GM18907 (cell line): ENCODE results near the gene CDH5.

ENCODE experiments used
- ATAC-seq: cut with Tn5 transposase; IDR thresholded peaks from one replicate; pipeline ENCODE4 v1.9.1; 2021; ENCODE audit warnings: mild to moderate bottlenecking, moderate library complexity; ENCODE audit not compliant: unreplicated experiment

CDH5 gene

GRCh38 chr16:66390346-66391108, 24.0 kb downstream of the CDH5 start:
- ATAC-seq = no peak

- ATAC-seq = no peak
Observed at GRCh38 chr16:66391726-66392670, 25.5 kb downstream of the CDH5 start.

- ATAC-seq = no peak
Observed at GRCh38 chr16:66395806-66396555, 29.5 kb downstream of the CDH5 start.

GRCh38 chr16:66397736-66398433, 31.4 kb downstream of the CDH5 start:
- no peak for ATAC-seq

- no peak for ATAC-seq
Observed at GRCh38 chr16:66399031-66399430, 32.5 kb downstream of the CDH5 start.

- no peak for ATAC-seq
Observed at GRCh38 chr16:66399930-66400329, 33.4 kb downstream of the CDH5 start.

GRCh38 chr16:66400503-66401380, 34.3 kb downstream of the CDH5 start:
- ATAC-seq = no peak

GRCh38 chr16:66401610-66402009, 35.1 kb downstream of the CDH5 start:
- ATAC-seq = no peak

GRCh38 chr16:66402166-66402565, 35.7 kb downstream of the CDH5 start:
- ATAC-seq = no peak

GRCh38 chr16:66402591-66403230, 36.2 kb downstream of the CDH5 start:
- ATAC-seq = no peak

GRCh38 chr16:66403531-66404145, 37.1 kb downstream of the CDH5 start:
- ATAC-seq = no peak

GRCh38 chr16:66405057-66405783, 38.7 kb downstream of the CDH5 start:
- ATAC-seq = no peak

GRCh38 chr16:66406534-66407221, 40.2 kb downstream of the CDH5 start:
- ATAC-seq = peak; percentile 94

- no peak for ATAC-seq
Observed at GRCh38 chr16:66408163-66409048, 41.9 kb downstream of the CDH5 start.

- ATAC-seq = no peak
Observed at GRCh38 chr16:66409156-66409555, 42.7 kb downstream of the CDH5 start.

GRCh38 chr16:66412182-66412581, 45.7 kb downstream of the CDH5 start:
- no peak for ATAC-seq
